Measurements from ENCODE around the gene SLC29A1.

Gene SLC29A1

DNA sequence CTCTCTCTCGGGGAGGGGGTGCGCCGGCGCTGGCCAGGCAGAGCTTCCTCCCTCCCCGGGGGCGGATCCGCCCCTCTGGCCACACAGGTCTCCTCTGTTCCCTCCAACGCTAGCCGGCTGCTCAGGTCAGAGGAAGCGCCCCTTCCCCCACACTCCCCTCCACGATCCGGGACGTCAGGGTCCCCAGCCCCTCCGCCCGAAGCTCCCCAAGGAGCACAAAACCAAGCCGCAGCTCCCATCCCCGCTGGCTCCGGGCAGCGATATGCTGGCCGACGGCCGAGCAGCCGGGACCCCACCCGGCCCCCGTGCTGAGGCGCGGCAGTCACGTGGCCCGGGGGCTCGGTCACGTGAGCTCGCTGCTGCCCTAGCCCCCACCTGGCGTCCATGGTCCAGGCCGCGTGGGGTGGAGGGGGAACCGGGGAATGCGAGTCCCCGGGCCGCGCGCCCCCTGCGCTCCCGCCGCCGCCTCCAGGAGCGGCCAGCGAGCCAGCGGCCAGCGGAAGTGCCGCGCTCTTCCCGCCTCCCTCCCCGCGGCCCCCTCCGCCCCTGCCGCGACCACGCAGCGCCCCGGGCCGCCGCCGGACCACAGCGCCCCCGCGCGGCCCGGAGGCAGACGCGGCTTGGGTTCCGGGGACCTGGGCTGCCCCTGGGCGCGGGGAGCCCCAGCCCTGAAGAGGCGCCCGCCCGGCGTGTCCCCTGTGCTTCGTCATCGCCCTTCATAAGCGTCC, 33.8 kb downstream of the SLC29A1 start, which contains the start of gene SLC35B2:
TSS of gene SLC35B2 (minus strand) at position 504 of the 728 bp plus-strand sequence. CDS start at position 386, 118 bp downstream.
- DNase-seq = peak in 1 of 2 experiments; percentile 80

GRCh38 chr6:44257753-44258324, 34.4 kb downstream of the SLC29A1 start:
- no peak for DNase-seq

DNA sequence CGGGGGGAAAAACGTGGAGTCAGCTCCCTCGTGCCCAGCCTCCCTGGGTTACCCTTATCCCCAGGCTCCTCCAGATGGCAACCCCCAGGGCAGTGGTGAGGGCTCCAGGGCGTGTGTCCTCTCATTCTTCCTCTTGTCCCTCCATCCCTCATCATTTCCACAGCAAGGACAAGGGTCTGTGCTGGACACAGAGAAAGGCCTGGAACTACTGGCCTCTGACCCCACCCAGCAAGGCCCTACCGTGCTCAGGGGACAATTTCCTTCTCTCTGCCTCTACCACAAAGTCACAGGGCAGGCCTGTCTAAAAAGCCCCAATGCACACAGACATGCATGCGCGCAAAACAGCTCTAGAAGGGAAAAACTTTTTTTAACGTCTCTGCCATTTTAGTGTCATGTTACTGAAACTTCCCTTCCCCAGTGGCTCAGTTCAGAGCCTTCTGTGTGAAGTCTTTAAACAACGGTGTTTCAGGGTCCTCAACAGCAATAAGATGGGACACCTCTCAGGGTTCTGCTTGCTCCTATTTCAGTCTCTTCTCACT, 35.0 kb downstream of the SLC29A1 start:
- DNase-seq = no peak

- no peak for DNase-seq
These were observed 35.5 kb downstream of the SLC29A1 start for GRCh38 chr6:44258921-44259320.

DNA sequence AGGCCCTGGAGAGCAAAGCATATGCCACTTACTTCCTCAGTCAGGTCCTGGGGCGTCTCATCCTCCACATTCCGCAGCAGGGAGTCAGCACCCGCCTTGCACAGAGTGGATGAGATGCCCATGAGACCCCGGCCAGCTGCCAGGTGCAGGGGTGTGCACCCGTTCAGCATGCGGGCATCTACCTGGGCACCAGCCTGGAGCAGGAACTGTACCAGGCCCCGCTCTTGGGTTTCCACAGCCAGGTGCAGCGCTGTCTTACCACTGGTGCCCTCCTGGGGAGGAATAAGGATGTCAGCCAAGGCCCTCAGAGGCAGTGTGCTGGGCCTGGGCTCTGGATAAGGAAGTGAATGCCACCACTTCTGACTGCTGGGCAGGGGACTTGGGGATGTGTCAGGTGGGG, 36.6 kb downstream of the SLC29A1 start:
- DNase-seq = no peak

DNA sequence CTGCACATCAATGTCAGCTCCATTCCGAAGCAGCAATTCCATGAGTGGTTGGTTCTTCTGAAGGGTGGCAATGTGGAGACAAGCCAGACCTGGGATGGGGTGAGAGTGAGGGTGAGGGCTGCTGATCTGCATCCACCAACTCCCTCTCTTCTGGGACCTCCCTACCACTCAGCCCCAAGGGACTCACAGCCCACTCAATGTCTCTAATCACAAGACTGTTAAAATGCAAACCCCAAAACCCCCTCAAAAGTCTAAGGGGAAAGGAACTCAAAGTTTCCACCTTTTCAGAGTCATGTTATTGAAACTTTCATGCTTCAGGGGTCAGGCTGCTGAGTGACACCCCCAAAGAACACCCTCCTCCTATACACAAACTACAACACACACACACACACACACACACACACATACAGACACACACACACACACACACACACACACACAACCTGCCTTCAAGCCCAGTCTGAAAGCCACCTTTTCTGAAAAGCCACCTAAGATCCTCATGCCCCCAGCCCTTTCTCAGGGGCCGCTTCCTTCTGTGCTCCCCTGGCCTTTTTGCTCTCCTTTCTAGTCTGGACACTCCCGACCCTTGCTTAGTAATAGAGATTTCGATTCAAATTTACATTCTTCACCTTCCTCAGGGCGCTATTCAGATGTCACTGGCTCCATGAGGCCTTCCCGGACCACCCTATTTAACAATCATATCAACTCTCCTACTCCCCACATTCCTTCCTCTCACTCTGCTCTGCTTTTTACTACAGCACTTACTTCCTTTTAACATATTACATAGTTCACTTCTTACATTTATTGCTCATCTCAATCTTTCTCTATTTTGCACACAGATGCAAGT, 37.3 kb downstream of the SLC29A1 start:
- no peak for DNase-seq

- no peak for DNase-seq
These were observed 38.2 kb downstream of the SLC29A1 start for GRCh38 chr6:44261581-44261980.

DNA sequence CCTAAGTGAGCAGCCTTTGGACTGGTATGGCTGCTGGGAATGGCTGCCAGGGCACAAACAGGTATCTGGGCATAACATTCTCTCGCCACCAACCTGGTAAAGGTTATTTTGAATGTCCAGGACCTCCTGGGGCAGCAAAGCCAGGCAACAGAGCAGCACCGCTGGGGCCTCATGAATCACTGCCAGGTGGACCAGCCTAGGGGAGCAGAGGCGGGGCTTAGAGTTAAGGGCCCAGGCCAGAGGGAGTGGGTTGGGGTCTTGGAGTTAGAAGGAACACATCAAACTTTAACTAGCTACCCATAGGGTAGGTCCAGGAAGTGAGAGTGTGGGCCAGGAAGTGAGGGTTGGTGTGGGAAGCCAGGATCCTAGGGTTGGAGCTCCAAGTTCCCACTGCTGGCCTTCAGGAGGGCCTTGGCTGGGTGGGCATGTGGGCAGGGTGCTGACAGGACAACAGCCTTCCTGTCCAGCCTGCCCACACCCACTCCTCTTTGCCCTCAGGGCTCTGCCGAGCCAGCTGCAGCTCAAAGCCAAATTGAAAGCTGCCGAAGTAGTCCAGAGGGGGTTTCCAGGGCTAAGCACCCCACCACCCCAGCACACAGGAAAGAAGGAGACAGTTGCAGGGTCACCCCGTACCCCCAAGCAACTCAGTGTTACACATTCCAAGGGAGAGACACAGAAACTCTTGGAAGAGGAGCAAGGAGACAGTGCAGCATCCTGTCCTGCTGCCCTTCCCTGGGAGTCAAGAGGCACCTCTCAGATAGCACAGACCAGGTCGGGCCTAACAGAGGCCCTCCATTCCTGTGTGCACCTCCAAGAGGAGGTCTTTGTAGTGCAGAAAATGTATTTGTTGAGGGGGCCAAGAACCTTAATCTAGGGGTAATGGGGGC, 39.3 kb downstream of the SLC29A1 start:
- no peak for DNase-seq

GRCh38 chr6:44263354-44264100, 40.1 kb downstream of the SLC29A1 start:
- DNase-seq = no peak

DNA sequence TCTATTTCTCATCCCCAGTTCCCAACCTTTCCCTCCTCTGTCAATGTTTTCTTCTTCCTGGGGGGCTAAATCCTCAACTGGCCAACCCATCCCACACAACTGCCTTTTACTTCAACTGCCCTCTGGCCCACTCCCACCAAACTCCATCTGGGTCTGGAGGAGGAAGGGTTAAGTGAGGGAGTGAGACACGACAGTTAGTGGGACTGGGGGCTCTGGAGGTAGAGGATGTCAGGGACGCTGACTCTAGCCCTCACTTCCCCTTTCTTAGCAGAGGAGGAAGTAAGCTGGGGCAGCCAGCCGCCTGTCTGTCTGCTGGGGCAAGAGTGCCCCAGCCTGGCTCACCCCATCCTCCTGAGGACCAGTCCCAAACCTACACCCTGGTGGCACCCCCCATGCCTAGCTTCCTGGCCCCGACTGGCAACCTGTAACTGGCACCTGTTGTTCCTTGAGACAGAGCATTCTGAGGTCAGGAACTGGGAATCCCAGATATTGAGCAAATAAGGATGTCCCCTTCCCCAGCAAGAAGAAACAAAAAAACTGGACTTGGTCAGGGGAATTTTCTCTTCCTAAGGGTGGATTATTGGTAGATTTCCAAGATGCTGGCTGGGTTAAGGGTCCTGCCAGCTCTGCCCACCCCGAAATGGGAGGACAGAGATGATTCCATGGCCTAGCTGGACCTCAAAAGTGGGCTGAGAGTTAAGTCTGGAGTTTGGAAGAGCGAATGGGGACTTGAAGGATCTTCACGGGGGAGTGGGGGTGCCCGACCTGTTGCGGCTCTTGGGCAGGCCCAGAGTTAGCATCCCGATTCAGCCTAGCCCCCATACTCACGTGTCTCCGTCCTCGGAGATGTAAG, 41.0 kb downstream of the SLC29A1 start:
- no peak for DNase-seq

GRCh38 chr6:44265007-44265721, 41.8 kb downstream of the SLC29A1 start, which contains the start of gene NFKBIE:
Gene NFKBIE (minus strand): TSS chr6:44265551. CDS start chr6:44265346, 205 bp downstream.
- peak; percentile 85 to 86 for DNase-seq

DNA sequence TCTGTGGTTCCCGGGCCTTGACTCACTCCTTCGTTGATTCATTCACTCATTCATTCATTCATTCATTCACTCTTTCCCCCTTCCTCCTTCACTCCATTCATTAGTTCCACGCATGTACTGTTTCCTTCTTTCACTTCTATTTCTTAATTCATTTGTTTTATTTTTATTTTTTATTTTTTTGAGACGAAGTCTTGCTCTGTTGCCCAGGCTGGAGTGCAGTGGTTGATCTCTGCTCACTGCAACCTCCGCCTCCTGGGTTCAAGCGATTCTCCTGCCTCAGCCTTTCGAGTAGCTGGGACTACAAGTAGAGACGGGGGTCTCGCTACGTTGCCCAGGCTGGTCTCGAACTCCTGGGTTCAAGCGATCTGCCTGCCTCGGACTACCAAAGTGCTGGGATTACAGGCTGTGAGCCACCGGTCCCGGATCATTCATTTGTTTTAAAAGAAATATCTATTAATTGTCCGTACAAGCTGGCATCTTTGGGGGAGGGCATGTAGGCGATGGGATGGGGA, 42.4 kb downstream of the SLC29A1 start:
- no peak for DNase-seq

- DNase-seq = no peak
These were observed 43.0 kb downstream of the SLC29A1 start for GRCh38 chr6:44266347-44266746.

GRCh38 chr6:44267252-44267651, 43.9 kb downstream of the SLC29A1 start:
- no peak for DNase-seq

- peak; percentile 28 to 45 for DNase-seq
These were observed 44.8 kb downstream of the SLC29A1 start for GRCh38 chr6:44268095-44268628.

DNA sequence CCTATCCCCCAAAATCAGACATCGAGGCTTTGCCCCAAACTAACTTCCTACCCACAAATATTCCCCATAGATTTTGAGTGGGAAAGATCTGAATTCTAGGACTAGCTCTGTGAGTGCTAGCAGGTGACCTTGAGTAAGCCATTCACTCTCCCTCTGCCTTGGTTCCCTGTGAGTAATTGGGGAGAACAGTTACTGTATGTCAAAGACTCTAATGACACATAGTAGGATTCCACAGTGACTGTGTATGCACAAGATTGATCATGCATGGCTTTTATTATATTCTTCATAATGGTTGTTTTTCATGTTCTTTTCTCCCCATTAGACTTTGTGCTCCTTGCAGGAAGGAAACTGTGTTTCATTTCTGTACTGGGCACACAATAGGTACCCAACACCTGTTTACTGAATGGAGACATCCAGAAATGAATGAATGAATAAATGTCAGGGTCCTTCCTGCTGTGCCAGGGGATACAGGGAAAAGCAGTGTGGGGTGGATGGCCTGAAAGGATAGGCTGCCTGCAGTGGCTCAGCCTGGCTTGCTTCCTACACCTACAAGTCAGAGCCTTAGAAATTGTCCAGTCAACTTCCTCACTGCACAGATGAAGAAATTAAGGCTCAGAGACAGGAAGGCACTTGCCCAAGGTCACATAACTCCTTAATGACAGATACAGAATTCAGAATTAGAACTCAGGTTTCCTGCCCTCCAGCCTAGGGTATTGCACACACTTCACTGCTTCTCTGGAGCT, 46.0 kb downstream of the SLC29A1 start:
- no peak for DNase-seq

GRCh38 chr6:44269921-44270525, 46.6 kb downstream of the SLC29A1 start, which contains the start of gene TMEM151B:
Gene TMEM151B (plus strand): TSS chr6:44270450. CDS start chr6:44270743, 293 bp downstream.
- DNase-seq = no peak
